Transverse colon (tissue), 4 donors: ENCODE results near the gene CXCL17.

ENCODE experiments used
- CTCF ChIP-seq, 5 experiments: fragments of 200-600 bp in 3 of 5; fragments of 450-650 bp in 2 of 5; sonication (generic) in 3 of 5; IDR thresholded peaks; 1 replicate in 2 of 5; 2 replicates in 3 of 5; pipeline ENCODE4 v1.5.1; 2016 to 2017; ENCODE audit warnings: antibody characterized with exemption in 5 of 5, inconsistent platforms in 3 of 5, mild to moderate bottlenecking in 2 of 5, moderate library complexity in 1 of 5
- EP300 ChIP-seq: sonication (generic); formaldehyde crosslinking; IDR thresholded peaks from one replicate; pipeline ENCODE4 v1.6.1; 2017; ENCODE audit warnings: antibody characterized with exemption, low read depth
- POLR2A ChIP-seq: fragments of 450-650 bp; IDR thresholded peaks from one replicate; pipeline ENCODE4 v1.6.1; 2016; ENCODE audit warnings: antibody characterized with exemption, mild to moderate bottlenecking, moderate library complexity
- POLR2AphosphoS5 ChIP-seq, 3 donors: sonication (generic); formaldehyde crosslinking; IDR thresholded peaks; one replicate each; pipeline ENCODE4 v1.6.1; 2016; ENCODE audit warnings: antibody characterized with exemption in 3 of 3

- TF ChIP-seq CTCF (IDR thresholded peaks at IDR 0.05) = no peak
- no peak for TF ChIP-seq EP300
- no peak for TF ChIP-seq POLR2AphosphoS5 (IDR thresholded peaks at IDR 0.05)
- TF ChIP-seq POLR2A = no peak
Observed at GRCh38 chr19:42442833-42443232, at the start of gene CXCL17.
